WTC11 (cell line): ENCODE results near the gene RAB1B. TPM values are rescaled to one million over a fixed set of nuclear protein-coding genes. Genes with fewer than 3 reads are reported as not detected.
A peak's percentile ranks its signal among the peaks of the same experiment; 100 is the strongest.

ENCODE experiments used
- ATAC-seq: fragments of 200-7000 bp; cut with Tn5 transposase; 2 replicates; pipeline ENCODE4 v1.10.0; 2021; ENCODE audit warnings: mild to moderate bottlenecking, moderate library complexity
- CTCF ChIA-PET: fragments of 300-600 bp; sonication (Branson Sonifier 250); formaldehyde crosslinking; loops from one replicate; lab custom pipeline; 2021; ENCODE audit warnings: antibody characterized with exemption; lab: Charles Lee
- POLR2A ChIA-PET: fragments of 350-600 bp; sonication (Branson Sonifier 250); formaldehyde crosslinking; loops from one replicate; lab custom pipeline; 2021; ENCODE audit warnings: antibody characterized with exemption; lab: Charles Lee
- DNase-seq: peaks from one replicate; pipeline ENCODE4 v3.0.0; 2021; ENCODE audit warnings: low spot score
- H3K27ac Mint-ChIP-seq: 2 replicates; pipeline ENCODE4 v1.8.0; 2021; ENCODE audit warnings: mixed read lengths
- H3K27me3 Mint-ChIP-seq: 2 replicates; pipeline ENCODE4 v1.8.0; 2021; ENCODE audit warnings: low read depth, mild to moderate bottlenecking, moderate library complexity, mixed read lengths
- H3K36me3 Mint-ChIP-seq: 2 replicates; pipeline ENCODE4 v1.8.0; 2021; ENCODE audit warnings: mixed read lengths
- H3K4me1 Mint-ChIP-seq: 2 replicates; pipeline ENCODE4 v1.8.0; 2022; ENCODE audit warnings: mixed read lengths
- H3K4me3 Mint-ChIP-seq: 2 replicates; pipeline ENCODE4 v1.8.0; 2021; ENCODE audit warnings: mild to moderate bottlenecking, moderate library complexity, mixed read lengths
- H3K9me3 Mint-ChIP-seq: 2 replicates; pipeline ENCODE4 v1.8.0; 2021; ENCODE audit warnings: mixed read lengths
- ATF1 ChIP-seq: sonication (generic); formaldehyde crosslinking; IDR thresholded peaks from 2 replicates; pipeline ENCODE4 v1.8.1; 2023; ENCODE audit warnings: mild to moderate bottlenecking, moderate library complexity, missing genetic modification reagents
- CBFB ChIP-seq: sonication (generic); formaldehyde crosslinking; IDR thresholded peaks from 2 replicates; pipeline ENCODE4 v1.8.1; 2022; ENCODE audit warnings: mild to moderate bottlenecking, low read depth, missing genetic modification reagents
- CREB1 ChIP-seq: sonication (generic); formaldehyde crosslinking; IDR thresholded peaks from 2 replicates; pipeline ENCODE4 v1.8.0; 2023; ENCODE audit warnings: mild to moderate bottlenecking, missing genetic modification reagents
- CREM ChIP-seq: sonication (generic); formaldehyde crosslinking; IDR thresholded peaks from 2 replicates; pipeline ENCODE4 v1.8.1; 2022; ENCODE audit warnings: mild to moderate bottlenecking, missing genetic modification reagents, moderate library complexity
- FOXP1 ChIP-seq: sonication (generic); formaldehyde crosslinking; IDR thresholded peaks from 2 replicates; pipeline ENCODE4 v1.8.0; 2022; ENCODE audit warnings: missing genetic modification reagents, mild to moderate bottlenecking, moderate library complexity, borderline replicate concordance
- NFATC4 ChIP-seq: fragments of 250-450 bp; sonication (Bioruptor Pico); IDR thresholded peaks from 2 replicates; pipeline ENCODE4 v1.9.0; 2021; ENCODE audit warnings: mild to moderate bottlenecking
- NR1H2 ChIP-seq: sonication (generic); formaldehyde crosslinking; IDR thresholded peaks from 2 replicates; pipeline ENCODE4 v1.9.0; 2021; ENCODE audit warnings: mild to moderate bottlenecking, moderate library complexity, missing genetic modification reagents
- NR2C2 ChIP-seq: sonication (generic); formaldehyde crosslinking; IDR thresholded peaks from 2 replicates; pipeline ENCODE4 v1.8.0; 2022; ENCODE audit warnings: mild to moderate bottlenecking, missing genetic modification reagents
- NR3C1 ChIP-seq: sonication (generic); formaldehyde crosslinking; conservative IDR thresholded peaks from 2 replicates; pipeline ENCODE4 v1.8.1; 2023; ENCODE audit warnings: low read depth, mild to moderate bottlenecking, missing genetic modification reagents
- SOX15 ChIP-seq: fragments of 250-450 bp; sonication (Bioruptor Pico); IDR thresholded peaks from 2 replicates; pipeline ENCODE4 v1.9.0; 2021; ENCODE audit warnings: mild to moderate bottlenecking
- STAT6 ChIP-seq: sonication (generic); formaldehyde crosslinking; conservative IDR thresholded peaks from 2 replicates; pipeline ENCODE4 v1.8.1; 2023; ENCODE audit warnings: mild to moderate bottlenecking, low read depth, missing genetic modification reagents, moderate library complexity
- TCF7 ChIP-seq: sonication (generic); formaldehyde crosslinking; IDR thresholded peaks from 2 replicates; pipeline ENCODE4 v1.8.0; 2022; ENCODE audit warnings: mild to moderate bottlenecking, low read depth, missing genetic modification reagents, moderate library complexity
- TEAD1 ChIP-seq: sonication (generic); formaldehyde crosslinking; IDR thresholded peaks from 2 replicates; pipeline ENCODE4 v1.8.0; 2022; ENCODE audit warnings: mild to moderate bottlenecking, missing genetic modification reagents
- USF2 ChIP-seq: sonication (generic); formaldehyde crosslinking; IDR thresholded peaks from 2 replicates; pipeline ENCODE4 v1.8.1; 2023; ENCODE audit warnings: mild to moderate bottlenecking, missing genetic modification reagents, moderate library complexity
- ZNF219 ChIP-seq: sonication (generic); formaldehyde crosslinking; IDR thresholded peaks from 2 replicates; pipeline ENCODE4 v1.8.0; 2023; ENCODE audit warnings: missing genetic modification reagents, mild to moderate bottlenecking, borderline replicate concordance
- ZNF263 ChIP-seq: sonication (generic); formaldehyde crosslinking; IDR thresholded peaks from 2 replicates; pipeline ENCODE4 v1.8.1; 2022; ENCODE audit warnings: low read depth, mild to moderate bottlenecking, moderate library complexity, missing genetic modification reagents
- ZNF281 ChIP-seq: sonication (generic); formaldehyde crosslinking; IDR thresholded peaks from 2 replicates; pipeline ENCODE4 v1.8.0; 2023; ENCODE audit warnings: mild to moderate bottlenecking, missing genetic modification reagents
- total RNA-seq: library from RNA; stranded (reverse); gene quantifications from 3 replicates; pipeline ENCODE4 v1.2.3, GENCODE V29; 2021

RAB1B gene
- total RNA-seq, 1 experiment from 2014 or later = 125 TPM

- TF ChIP-seq ATF1 (CRISPR knock-in tag) (no peak), CREB1 (CRISPR knock-in tag) (no peak), NR1H2 (CRISPR knock-in tag) (no peak), TCF7 (CRISPR knock-in tag) (no peak), ZNF263 (CRISPR knock-in tag) (no peak), ZNF281 (CRISPR knock-in tag) (0 out of 2 replicates have a peak, but pooled peaks have one; percentile 65), STAT6 (CRISPR knock-in tag) (no peak), SOX15 (CRISPR knock-in tag) (no peak), CBFB (no peak), NR2C2 (CRISPR knock-in tag) (no peak), CREM (no peak), USF2 (CRISPR knock-in tag) (no peak), TEAD1 (no peak)
Observed at GRCh38 chr11:66282468-66283455, 14.3 kb downstream of the RAB1B start (continued).

GRCh38 chr11:66283461-66284105, 15.1 kb downstream of the RAB1B start:
- Mint-ChIP-seq H3K9me3 (no peaks in the 10 kb centered on the region), H3K4me3 (no peak overlapping the region), H3K4me1 (peaks cover 24% of the 10 kb centered on the region), H3K27me3 (peaks cover 22% of the 10 kb centered on the region), H3K36me3 (no peaks in the 10 kb centered on the region), H3K27ac (0 out of 2 replicates have a peak overlapping the region, but pooled peaks have one; percentile 15)
- ChIA-PET CTCF (interaction anchor here (0.9 to 3.5 kb wide), 15 partner anchors 8 to 281 kb away, joined by 3 to 36 read pairs (median 9); partner anchors contain the start of genes BANF1, CD248, EIF1AD and RAB1B), POLR2A (no interaction called here)
- DNase-seq = no peak
- no peak for ATAC-seq
- no peak for TF ChIP-seq NFATC4 (CRISPR knock-in tag)
- no peak for TF ChIP-seq NR3C1
- TF ChIP-seq FOXP1 = no peak
- no peak for TF ChIP-seq ZNF219 (CRISPR knock-in tag)
